ENCODE results near the gene CEP135.

Gene CEP135

DNA sequence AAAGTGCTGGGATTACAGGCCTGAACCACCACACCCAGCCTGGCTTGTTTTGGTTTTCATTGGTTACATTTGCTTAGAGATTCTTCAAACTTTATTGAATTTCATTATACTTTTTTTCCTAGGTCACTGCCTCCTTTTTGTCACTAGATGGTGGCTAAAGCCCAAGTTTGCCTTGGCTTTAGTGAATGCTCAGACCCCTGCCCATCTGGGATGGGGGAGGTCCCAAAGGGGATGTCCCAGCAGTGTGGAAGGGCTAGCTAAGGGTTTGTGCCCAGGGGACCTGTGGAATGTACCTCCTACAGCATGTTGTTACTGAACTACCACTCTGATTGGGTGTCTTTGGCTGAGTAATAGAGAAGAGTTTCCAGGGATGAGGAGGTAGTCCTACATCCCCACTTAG is 58.4 kb downstream of the CEP135 start:
- in situ Hi-C loops (cut with HindIII; ENCODE audit: low sequenced_read_pairs): no loop called here

DNA sequence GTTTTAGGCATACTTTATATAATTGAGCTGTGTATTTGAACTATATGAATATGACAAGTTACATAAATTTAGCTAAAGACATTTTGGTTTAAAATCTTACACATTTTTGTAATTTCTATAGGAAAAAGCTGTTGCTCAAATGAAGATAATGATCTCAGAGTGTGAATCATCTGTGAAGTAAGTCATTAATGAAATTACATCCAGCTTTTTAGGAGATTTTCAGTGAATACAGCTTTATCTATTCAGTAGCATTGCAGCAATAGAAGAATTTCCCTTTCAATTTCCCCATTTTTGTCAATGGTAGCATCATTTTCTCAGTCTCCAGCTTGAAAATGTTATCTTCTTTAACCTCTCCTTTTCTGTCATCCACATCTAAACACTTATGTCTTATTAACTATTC is 59.5 kb downstream of the CEP135 start:
- in situ Hi-C loops (cut with HindIII; ENCODE audit: low sequenced_read_pairs): no loop called here

DNA sequence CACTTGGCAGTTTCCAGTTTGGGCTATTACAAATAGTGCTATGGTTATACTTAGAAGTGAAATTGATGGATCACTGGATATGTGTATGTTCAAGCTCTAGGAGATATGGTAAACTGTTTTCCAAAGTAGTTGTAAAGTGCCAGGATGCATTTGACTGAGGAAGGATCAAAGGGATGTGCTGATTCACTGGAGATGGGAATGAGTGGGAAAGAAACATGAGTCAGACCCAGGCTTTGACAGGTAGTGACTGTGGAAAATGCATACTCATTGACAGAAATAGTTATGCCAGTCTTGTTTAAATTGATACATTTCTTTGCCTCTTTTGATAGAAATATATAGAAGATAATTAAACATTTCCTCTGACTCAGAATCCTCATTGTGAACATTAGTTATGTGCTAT is 77.9 kb downstream of the CEP135 start:
- in situ Hi-C loops (cut with HindIII; ENCODE audit: low sequenced_read_pairs): no loop called here

DNA sequence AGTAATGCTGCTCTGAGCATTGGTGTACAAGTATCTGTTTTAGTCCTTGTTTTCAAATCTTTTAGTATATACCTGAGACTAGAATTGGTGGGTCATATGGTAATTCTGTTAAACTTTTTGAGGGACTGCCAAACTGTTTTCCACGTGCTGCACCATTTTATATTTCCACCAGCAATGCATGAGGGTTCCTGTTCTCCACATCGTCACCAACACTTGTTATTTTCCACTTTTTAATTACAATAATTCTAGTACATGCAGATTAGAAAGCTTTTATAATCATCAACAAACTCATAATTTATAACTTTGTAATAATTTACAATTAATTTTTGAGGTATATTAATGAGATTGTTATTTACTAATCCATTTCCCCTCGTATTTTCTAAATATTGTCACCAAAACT is 79.4 kb downstream of the CEP135 start:
- in situ Hi-C loops (cut with HindIII; ENCODE audit: low sequenced_read_pairs): no loop called here

DNA sequence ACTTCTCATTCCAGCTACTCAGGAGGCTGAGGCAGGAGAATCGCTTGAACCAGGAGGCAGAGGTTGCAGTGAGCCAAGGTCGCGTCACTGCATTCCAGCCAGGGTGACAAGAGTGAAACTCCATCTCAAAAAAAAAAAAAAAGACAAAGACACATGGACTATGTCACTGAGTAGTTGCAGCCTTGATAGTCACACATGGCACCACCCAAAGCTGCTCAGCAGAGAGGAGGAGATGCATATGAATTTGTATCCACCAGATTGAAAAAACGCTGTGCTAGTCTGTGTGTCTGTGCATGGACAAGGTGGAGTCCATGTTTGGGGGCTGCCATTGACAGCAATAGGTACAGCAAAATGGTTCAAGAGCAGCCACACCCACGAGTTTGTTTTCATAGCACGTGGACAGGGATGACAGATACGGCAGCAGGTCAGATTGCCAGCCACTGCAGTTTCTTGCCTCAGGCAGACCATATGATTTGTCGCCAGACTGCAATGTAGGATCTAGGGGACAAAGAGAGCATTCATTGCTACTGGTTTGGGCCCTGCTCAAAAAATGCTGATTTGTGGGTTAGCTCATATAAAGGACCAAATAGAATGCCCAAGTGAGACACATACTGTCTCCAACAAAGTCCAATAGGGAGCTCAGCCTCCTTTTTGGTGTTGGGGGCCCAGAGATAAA is 89.9 kb downstream of the CEP135 start:
- in situ Hi-C loops (cut with HindIII; ENCODE audit: low sequenced_read_pairs): no loop called here

DNA sequence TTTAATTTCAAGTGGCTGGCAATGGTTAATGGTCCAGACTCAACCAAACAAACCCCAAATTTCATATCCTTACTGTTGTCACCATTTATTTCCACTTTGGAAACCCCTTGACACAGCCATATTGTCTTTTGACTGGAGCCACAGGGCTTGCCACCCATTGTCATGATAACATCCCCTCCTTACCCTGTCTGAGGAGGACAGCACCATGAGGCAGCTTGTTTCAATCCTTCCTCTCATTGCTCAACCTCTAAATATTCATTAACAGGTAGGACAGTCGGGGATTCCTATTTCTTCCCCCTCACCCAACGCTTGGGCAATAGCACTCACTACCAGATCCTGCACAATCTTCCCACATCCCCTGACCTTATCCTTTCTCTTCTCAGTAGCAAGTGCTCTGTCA is 92.1 kb downstream of the CEP135 start:
- in situ Hi-C loops (cut with HindIII; ENCODE audit: low sequenced_read_pairs): no loop called here

DNA sequence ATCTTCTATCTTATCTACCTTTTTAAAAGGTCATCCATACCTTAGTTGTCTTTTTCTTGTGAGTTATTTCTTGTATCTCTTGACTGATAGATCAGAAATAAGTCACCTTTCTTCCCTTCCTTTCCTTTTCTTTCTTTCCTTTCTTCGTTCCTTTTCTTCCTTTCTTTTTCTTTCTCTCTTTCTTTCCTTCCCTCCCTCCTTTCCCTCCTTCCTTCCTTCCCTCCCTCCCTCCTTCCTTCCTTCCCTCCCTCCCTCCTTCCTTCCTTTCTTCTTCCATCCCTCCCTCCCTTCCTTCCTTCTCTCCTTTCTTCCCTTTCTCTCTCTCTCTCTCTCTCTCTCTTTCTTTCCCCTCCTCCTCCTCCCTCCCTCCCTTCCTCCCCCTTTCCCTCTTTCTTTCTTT is 93.5 kb downstream of the CEP135 start:
- in situ Hi-C loops (cut with HindIII; ENCODE audit: low sequenced_read_pairs): no loop called here

DNA sequence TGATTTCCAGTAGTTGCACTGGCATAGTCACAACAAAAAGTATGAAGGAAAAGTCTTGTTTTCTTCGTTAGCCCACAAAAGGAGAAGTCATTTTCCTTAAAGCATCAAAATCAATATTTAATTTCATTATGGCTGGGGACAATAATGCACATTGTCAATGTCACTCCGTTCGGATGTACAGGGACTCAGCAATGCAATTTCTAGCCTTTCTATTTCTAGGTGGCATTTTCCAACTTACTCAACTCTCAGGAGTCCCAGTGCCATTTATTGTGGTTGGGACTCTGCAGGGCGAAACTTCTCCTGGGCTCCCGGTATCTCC is 99.6 kb downstream of the CEP135 start:
- in situ Hi-C loops (cut with HindIII; ENCODE audit: low sequenced_read_pairs): no loop called here

DNA sequence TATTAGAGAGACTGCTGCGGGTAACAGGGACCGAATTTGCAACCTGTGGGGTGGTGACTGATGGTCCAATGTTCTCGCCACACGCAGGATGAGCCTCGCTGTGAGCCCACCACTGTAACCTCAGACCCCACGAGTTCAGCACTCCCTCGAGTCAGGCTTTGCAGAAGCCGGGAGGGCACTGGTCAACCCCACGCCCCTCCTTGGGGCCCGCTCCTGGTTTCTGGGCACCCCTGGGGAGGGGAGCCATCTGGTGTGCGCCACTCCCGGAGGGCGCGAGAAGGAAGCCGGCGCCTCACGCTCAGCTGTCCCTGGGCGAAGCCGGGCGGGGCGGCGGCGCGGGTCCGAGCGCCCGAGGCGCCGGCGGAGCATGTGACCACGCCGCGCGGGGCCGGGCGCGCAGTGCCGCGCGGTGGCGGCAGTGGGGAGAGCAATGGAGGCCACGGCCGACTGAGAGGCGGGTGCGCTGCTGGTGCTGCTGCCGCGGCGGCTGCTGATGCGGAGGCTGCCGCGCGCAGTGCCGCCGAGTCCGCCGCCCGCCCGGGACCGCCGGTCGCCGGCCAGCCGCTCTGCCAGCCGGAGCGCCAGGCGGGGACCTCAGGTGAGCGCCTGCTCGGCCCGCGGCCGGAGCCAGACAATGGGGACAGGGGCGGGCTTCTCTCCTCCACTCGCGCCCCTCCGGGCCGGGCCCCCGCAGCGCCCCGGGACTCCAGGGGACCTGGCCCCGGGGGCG is 100.1 kb downstream of the CEP135 start:
- in situ Hi-C loops (cut with HindIII; ENCODE audit: low sequenced_read_pairs): no loop called here

DNA sequence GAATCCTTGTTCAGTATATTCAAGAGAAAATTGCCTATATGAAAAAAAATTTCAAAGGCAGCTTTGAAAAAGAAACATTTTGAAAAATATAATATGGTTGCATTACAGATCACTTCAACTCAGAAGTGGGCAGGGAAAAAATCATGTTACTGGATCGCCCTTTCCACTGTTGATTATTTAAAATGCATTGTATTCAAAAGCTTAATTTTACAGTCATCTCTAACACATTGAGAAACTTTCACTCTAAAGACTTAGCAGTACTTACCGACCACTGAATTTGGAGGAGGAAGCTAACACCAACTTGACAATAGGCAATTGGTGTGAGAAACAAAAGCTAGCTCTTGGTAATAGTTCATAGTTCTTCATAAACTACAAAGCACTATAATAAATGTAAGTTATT is 101.9 kb downstream of the CEP135 start:
- in situ Hi-C loops (cut with HindIII; ENCODE audit: low sequenced_read_pairs): no loop called here

DNA sequence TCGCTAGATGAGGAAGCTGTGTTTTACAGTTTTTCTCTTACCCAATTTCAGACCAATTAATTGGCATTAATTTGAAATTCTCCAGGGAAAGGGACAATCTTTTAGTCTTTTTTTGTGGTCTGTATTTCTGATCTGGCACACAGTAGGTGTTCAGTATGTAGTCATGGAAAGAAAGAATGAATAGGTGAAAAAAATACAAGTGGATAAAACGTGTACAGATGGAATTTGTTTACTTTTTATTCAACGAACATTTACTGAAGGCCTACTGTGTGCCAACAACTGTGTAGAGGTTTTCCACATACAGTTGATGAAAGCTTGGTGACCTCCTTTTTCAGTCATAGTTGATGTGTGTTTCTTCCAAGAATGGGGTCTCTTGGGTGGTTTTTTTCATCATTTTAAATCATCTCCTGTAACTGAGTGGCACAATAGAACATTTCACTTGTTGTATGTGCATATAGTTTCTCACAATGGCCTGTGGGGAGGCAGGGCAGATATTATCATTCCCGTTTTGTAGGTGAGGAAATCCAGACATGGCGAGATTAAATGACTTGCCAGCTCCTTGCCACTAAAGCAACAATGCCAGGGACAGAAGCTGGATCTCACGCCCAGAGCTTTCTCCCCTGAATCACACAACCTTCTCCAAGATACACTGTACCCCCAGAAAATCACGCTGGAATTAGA is 102.4 kb downstream of the CEP135 start:
- in situ Hi-C loops (cut with HindIII; ENCODE audit: low sequenced_read_pairs): no loop called here

DNA sequence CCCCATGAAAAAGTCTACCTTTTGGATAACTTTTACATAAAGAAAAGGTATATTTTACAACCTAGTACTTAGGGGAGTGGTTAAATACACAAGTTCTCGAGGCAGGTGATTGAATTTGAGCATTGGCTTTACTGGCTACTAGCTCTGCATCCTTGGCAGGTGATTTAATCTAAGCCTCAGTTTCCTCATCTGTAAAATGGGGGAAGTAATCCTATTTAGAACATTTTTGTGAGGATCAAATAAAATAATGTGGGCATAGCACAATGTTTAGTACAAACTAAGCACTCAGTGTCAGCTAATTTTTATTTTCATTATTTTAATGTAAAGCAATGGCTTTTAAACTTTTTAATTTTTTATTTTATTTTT is 102.9 kb downstream of the CEP135 start:
- in situ Hi-C loops (cut with HindIII; ENCODE audit: low sequenced_read_pairs): no loop called here

DNA sequence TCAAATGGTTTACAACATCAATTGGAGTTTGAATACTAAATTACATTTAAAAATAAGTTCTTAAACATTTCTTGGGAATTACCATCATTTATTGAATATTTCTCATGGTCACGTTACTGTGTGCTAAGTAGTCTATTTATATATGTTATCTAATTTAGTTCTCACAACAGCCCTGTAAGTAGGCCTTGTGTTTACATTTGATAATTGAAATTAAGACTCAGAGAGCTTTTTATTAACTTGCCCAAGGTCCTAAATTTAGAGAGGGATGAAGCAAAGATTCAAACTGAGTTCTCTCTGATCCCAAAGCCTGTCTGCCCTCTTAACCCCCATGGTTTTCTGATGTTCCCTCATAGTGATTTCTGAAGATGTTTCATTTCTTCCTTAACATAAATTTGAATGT is 103.7 kb downstream of the CEP135 start:
- in situ Hi-C loops (cut with HindIII; ENCODE audit: low sequenced_read_pairs): no loop called here

DNA sequence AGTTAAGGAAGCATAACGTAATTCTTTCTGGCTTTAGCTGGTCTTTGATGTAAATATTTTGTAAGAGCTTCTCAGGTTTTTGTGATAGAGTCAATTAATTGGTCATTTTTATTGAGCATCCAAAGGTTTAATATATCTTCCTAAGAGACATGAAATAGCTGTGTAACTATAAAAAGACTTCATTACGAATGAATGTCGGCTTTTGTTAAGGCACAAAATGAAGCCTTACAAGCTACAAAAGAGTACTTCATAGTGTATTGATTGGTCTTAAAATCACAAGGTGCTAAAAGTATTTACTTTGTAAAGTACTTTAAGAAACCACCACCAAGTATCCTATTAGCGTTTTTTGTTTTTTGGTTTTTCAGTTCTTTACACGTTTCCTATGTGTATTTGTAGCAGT is 104.2 kb downstream of the CEP135 start:
- in situ Hi-C loops (cut with HindIII; ENCODE audit: low sequenced_read_pairs): no loop called here

DNA sequence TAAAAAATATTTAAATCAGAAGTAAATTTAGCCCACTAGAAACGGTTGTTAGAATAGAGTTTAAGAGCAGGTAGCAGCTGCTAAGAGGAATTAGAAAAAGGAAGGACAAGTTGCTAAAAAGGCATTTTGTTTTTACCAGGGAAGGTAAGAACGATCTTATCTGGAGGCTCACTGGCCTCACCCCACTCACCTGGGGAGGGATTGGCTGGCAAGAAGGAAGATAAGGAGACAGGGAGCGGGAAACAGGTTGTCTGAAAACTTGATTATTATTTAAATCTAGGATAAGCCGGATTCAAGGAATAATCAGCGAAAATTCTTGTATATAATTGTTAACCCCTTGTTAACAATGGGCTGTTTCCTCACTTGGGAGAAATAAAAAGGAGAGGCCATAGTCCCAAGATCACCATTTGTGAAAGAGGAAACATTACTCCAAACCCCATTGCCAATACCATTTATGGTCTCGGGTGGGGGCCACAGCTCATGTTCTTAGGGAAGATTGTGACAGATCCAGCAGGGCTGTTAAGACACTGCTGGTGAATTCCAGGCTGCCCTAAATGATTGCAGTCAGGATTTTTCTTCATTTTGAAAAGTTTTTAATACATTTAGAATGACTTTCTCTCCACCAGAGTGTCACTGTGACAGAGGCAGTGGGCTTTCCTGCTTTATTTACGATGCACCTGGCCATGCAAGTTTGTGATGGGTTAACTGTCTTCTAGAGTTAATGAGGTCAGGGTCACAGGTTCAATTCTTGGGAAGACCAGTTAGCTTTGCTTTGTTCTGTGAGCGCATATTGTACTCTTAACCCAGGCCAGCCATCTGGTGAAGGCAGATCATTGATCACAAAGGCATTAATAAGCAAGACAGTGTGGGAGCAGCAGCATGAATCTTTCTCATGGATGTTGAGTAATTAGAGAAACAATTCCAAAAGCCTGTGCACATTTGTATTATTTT is 106.6 kb downstream of the CEP135 start:
- in situ Hi-C loops (cut with HindIII; ENCODE audit: low sequenced_read_pairs): no loop called here

DNA sequence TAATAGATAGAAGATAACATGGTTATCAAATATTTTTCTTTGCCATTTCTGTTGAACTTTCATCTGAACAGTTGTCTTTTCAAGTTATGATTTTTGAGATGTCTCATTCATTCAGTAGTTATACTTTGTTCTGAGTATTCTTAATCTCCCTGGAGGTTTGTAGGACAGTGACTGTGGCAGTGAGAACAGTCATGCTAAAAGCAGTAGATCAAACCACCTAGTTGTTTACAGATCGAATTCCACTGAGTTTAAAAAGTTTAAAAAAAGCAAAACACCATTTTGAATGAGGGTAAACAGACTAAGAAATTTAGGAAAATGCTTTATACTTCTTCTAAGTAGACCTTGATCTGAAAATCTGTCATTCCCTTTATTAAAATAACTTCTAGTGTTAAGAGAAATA is 107.2 kb downstream of the CEP135 start:
- in situ Hi-C loops (cut with HindIII; ENCODE audit: low sequenced_read_pairs): no loop called here

DNA sequence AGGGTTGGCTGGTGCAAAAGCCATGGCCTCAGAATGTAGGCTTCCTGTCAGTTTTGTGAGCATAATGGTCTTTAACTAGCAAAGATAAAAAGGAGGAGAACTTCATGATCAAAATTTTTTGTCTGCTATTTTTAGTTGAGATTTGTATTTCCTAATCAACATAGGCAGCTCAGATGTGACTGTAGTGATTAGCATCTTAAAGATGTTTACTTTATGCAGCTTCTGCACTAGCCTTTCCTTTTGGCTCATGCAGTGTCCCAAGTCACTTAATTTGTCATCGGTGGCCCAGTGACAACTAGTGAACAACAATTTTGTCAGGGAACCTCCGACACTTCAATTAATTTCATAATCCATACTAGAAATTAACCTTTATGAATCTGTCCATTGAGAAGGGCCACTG is 109.8 kb downstream of the CEP135 start:
- in situ Hi-C loops (cut with HindIII; ENCODE audit: low sequenced_read_pairs): no loop called here

DNA sequence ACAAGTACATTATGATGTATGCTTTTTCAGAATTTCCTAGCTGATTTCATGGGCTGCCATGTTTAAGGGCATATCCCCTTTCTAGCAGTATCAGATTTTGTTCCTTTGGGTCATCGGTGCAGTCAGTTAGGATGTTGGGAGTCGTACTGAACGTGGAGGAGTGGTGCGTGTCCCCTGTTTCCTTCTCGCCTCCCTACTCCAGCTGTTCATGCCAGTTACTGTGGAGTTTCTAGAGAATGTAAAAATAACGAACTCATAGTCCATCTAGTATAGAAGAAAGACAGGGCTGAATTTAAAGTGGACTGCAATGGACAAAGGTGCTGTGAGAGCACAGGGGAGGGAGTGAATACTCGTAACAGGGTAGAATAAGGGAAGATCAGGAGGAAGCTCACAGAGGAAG is 111.3 kb downstream of the CEP135 start:
- in situ Hi-C loops (cut with HindIII; ENCODE audit: low sequenced_read_pairs): no loop called here

DNA sequence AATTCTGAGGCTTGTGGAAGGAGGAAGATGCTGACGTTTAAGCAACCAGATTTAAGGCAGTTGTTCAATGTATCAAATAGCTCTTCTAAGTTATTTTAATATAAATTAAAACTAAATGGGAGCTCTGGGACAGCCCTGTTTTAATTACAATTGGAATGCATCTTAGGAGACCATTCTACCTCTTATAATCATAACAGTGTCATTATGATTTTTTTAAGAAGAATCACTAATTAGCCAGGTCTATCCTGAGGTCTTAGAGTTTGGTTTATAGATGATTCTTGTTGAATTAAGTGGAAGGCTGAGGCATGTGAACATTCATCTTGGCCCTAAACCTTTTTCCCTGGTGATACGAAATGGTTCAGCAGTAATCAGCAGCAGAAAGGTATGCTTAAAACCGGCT is 113.4 kb downstream of the CEP135 start:
- in situ Hi-C loops (cut with HindIII; ENCODE audit: low sequenced_read_pairs): no loop called here

DNA sequence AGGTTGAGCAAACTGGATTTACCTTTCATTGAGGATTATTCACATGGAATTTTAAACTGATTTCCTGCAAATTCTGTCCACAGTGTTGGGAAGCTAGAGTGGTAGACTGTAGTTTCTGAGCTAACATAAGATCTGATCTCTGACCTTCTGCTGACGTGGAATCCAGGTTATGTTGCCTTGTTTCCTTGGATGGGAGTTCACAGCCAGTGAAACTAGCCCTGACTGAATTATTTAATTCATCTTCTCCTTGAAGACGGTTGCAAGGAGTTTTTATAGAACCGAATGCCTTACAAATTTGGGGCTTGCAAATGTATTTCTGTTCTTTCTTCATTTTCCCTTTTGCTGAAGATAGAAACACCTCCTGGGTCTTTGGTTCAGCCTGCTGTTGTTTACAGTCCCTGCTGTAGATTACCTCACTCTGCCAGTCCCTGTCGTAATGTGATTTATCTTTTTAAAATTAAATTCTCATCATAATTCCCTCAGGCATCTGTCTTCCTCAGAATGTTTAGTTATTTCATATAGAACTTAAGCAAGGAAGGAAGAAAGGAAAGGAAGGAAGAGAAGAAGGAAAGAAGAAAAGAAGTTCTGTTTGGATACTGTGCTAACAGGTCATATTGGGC is 113.9 kb downstream of the CEP135 start:
- in situ Hi-C loops (cut with HindIII; ENCODE audit: low sequenced_read_pairs): no loop called here

DNA sequence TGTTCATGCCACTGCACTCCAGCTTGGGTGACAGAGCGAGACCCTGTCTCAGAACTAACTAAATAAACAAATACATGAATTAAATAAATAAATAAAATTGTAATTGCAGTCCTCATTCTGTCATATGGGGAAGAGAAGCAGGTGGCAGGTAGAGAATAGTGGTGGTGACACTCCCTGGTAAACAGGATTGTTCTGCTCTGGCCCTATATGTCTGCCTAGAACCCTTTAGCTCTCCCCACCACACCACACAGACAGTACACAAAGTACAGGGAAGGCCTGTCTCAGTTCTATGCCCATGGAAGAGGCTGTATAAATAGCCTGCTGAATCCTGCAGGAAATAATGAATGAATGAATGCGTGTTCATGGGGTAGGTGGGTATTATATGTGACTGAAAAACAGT is 117.7 kb downstream of the CEP135 start:
- in situ Hi-C loops (cut with HindIII; ENCODE audit: low sequenced_read_pairs): no loop called here
